Effector CD8-positive, alpha-beta T cell (primary cell): ENCODE data around the gene CACNB4.
"Not testable (repeated sequence)": the region's sequence is repeated elsewhere in the genome, so short reads cannot be mapped to it uniquely, and the experiment has no call there.

Experiments
- DNase-seq: peaks from one replicate; lab custom pipeline; 2025; lab: John Stamatoyannopoulos, UW

The CACNB4 gene

GRCh38 chr2:151904807-151905206 lies 194.0 kb downstream of the CACNB4 start:
- no peak for DNase-seq

- DNase-seq, result no peak
Measured at GRCh38 chr2:151904021-151904420, 194.8 kb downstream of the CACNB4 start.

GRCh38 chr2:151902829-151903228 lies 196.0 kb downstream of the CACNB4 start:
- no peak for DNase-seq

GRCh38 chr2:151900331-151900730 lies 198.5 kb downstream of the CACNB4 start:
- no peak for DNase-seq

GRCh38 chr2:151899156-151899555 lies 199.7 kb downstream of the CACNB4 start:
- DNase-seq, result no peak

- no peak for DNase-seq
Measured at GRCh38 chr2:151891566-151892194, 207.2 kb downstream of the CACNB4 start.

- DNase-seq, result no peak
Measured at GRCh38 chr2:151887164-151887563, 211.7 kb downstream of the CACNB4 start.

GRCh38 chr2:151886241-151886640 lies 212.6 kb downstream of the CACNB4 start:
- no peak for DNase-seq

- no peak for DNase-seq
Measured at GRCh38 chr2:151882786-151883445, 215.9 kb downstream of the CACNB4 start.

GRCh38 chr2:151881342-151881741 lies 217.5 kb downstream of the CACNB4 start:
- DNase-seq, result no peak

- DNase-seq, result no peak
Measured at GRCh38 chr2:151880586-151880985, 218.3 kb downstream of the CACNB4 start.

GRCh38 chr2:151878655-151879563 lies 219.9 kb downstream of the CACNB4 start:
- DNase-seq, result no peak

GRCh38 chr2:151878204-151878603 lies 220.6 kb downstream of the CACNB4 start:
- no peak for DNase-seq

- not testable (repeated sequence) for DNase-seq
Measured at GRCh38 chr2:151875631-151876030, 223.2 kb downstream of the CACNB4 start.

- DNase-seq, result no peak
Measured at GRCh38 chr2:151872463-151872862, 226.4 kb downstream of the CACNB4 start.

GRCh38 chr2:151869291-151869690 lies 229.6 kb downstream of the CACNB4 start:
- no peak for DNase-seq

- DNase-seq, result no peak
Measured at GRCh38 chr2:151862700-151863099, 236.1 kb downstream of the CACNB4 start.

GRCh38 chr2:151861174-151861573 lies 237.7 kb downstream of the CACNB4 start:
- DNase-seq, result no peak

- no peak for DNase-seq
Measured at GRCh38 chr2:151860613-151861146, 238.2 kb downstream of the CACNB4 start.

GRCh38 chr2:151860210-151860609 lies 238.6 kb downstream of the CACNB4 start:
- DNase-seq, result no peak

GRCh38 chr2:151857650-151858049 lies 241.2 kb downstream of the CACNB4 start:
- DNase-seq, result no peak

GRCh38 chr2:151855111-151855510 lies 243.7 kb downstream of the CACNB4 start:
- DNase-seq, result no peak
